HUES48 (cell line): ENCODE data around the gene AP2A1.

Experiments used
- H3K27ac ChIP-seq: one replicate; pipeline ENCODE4 v1.7.0; 2013; ENCODE audit warnings: low read depth, low read length, inconsistent platforms
- H3K27me3 ChIP-seq: 2 replicates; pipeline ENCODE4 v1.6.1; 2013; ENCODE audit warnings: mild to moderate bottlenecking, low read length; ENCODE audit not compliant: control insufficient read depth, insufficient read depth
- H3K36me3 ChIP-seq: 2 replicates; pipeline ENCODE4 v1.6.1; 2013; ENCODE audit warnings: low read length; ENCODE audit not compliant: control insufficient read depth, insufficient read depth
- H3K4me1 ChIP-seq: 2 replicates; pipeline ENCODE4 v1.6.1; 2013; ENCODE audit warnings: mild to moderate bottlenecking, low read length; ENCODE audit not compliant: control insufficient read depth, insufficient read depth
- H3K4me3 ChIP-seq: 2 replicates; pipeline ENCODE4 v1.5.1; 2013; ENCODE audit warnings: mild to moderate bottlenecking, low read depth, low read length
- H3K9ac ChIP-seq: 2 replicates; pipeline ENCODE4 v1.6.1; 2013; ENCODE audit warnings: mild to moderate bottlenecking, low read depth, low read length, moderate library complexity
- H3K9me3 ChIP-seq: 2 replicates; pipeline ENCODE4 v1.6.1; 2013; ENCODE audit warnings: low read length; ENCODE audit not compliant: control insufficient read depth, insufficient read depth

The AP2A1 gene

DNA sequence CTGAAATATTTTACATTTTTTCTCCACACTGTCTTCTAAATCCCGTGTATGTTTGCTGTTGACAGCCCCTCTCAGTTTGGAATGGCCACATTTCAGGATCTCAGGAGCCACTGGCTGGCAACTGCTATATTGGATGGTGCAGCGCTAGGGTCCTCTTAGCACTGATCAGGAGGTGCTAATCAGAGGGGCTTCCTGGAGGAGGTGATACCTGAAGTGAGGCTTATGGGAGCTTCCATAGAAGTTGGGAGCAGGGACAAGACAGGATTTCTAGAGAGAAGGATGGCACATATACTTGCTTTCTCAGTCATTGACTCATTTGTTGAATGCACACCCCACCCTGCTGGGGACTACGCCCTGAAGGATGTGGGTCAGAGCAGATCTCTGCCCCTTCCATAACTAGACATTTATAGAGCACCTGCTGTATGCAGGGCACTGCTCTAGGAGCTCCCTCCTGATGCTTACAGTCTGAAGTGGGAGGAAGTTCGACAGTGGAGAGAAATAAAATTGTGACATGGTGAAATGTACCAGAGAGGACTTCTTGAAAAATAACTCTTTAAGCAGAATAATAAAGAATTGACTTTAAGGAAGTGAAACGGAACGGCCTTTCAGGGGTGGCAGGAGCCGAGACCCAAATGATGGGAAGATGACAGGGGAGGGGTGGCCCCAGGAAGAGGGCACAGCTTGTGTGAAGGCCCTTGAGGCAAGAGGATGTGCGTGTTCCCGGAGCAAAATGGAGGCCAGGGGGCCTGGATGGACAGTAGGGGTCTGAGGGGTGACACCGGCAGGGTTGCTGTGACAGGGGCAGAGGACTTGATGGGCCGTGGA, 13.1 kb downstream of the AP2A1 start:
- Histone ChIP-seq H3K4me1 (no peaks in the 10 kb centered on the region), H3K27me3 (no peaks in the 10 kb centered on the region), H3K36me3 (peaks cover 19% of the 10 kb centered on the region), H3K4me3 (no peak overlapping the region), H3K27ac (no peak overlapping the region), H3K9ac (no peak overlapping the region), H3K9me3 (no peaks in the 10 kb centered on the region)

DNA sequence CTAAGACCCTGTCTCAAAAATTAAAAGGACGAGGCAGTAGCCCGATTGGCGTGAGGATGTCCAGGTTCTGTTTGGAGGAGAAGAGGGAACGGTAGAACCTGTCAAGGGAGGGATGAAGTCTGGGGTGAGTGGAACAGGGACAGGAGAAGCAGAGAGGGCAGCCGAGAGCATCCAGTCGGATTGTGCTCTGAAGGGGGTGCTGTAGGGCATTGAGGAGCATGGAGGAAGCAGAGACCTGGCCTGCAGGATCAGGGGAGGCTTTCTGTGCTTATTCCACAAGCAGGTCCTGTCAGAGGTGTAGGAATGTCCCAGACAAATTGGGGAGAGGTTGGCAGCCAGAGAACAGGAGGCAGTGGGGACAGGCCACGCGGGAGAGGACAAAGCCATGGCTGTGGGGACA, 14.1 kb downstream of the AP2A1 start:
- Histone ChIP-seq H3K4me1 (no peaks in the 10 kb centered on the region), H3K27me3 (no peaks in the 10 kb centered on the region), H3K9ac (no peak overlapping the region), H3K9me3 (no peaks in the 10 kb centered on the region), H3K4me3 (no peak overlapping the region), H3K36me3 (peaks cover 25% of the 10 kb centered on the region), H3K27ac (no peak overlapping the region)

GRCh38 chr19:49781394-49781793, 14.6 kb downstream of the AP2A1 start:
- no peak overlapping the region for H3K9ac ChIP-seq
- H3K4me1 ChIP-seq = no peaks in the 10 kb centered on the region
- no peaks in the 10 kb centered on the region for H3K9me3 ChIP-seq
- H3K4me3 ChIP-seq = no peak overlapping the region
- no peaks in the 10 kb centered on the region for H3K27me3 ChIP-seq
- no peak overlapping the region for H3K27ac ChIP-seq
- H3K36me3 ChIP-seq = peaks cover 25% of the 10 kb centered on the region

GRCh38 chr19:49782515-49782914, 15.7 kb downstream of the AP2A1 start:
- Histone ChIP-seq H3K27me3 (no peaks in the 10 kb centered on the region), H3K36me3 (peaks cover 26% of the 10 kb centered on the region), H3K27ac (no peak overlapping the region), H3K4me3 (no peak overlapping the region), H3K9me3 (no peaks in the 10 kb centered on the region), H3K9ac (no peak overlapping the region), H3K4me1 (no peaks in the 10 kb centered on the region)

DNA sequence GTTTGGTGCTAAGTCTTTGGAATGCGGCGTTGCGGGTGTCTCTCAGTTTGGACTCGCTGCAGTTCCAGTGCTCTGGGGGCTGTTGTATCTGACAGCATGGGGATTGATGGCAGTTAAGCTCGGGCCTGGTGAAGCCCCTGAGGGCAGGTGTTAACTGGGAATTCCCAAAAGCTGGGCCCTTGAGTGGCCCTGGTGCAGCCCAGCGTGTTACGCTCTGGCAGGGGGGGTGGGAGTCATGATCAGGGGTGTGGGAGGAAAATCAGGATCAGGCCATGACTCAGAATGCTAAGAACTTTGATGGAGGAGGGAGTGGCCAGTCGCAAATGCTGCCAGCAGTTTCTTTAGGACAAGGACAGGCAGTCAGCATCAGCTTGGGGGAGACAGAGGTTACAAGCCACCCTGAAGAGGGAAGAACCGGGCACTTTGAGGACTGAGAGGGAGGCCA, 19.6 kb downstream of the AP2A1 start:
- Histone ChIP-seq H3K4me3 (no peak overlapping the region), H3K9me3 (no peaks in the 10 kb centered on the region), H3K36me3 (peaks cover 32% of the 10 kb centered on the region), H3K27ac (peak overlapping the region; percentile 32), H3K27me3 (no peaks in the 10 kb centered on the region), H3K4me1 (no peaks in the 10 kb centered on the region), H3K9ac (no peak overlapping the region)

DNA sequence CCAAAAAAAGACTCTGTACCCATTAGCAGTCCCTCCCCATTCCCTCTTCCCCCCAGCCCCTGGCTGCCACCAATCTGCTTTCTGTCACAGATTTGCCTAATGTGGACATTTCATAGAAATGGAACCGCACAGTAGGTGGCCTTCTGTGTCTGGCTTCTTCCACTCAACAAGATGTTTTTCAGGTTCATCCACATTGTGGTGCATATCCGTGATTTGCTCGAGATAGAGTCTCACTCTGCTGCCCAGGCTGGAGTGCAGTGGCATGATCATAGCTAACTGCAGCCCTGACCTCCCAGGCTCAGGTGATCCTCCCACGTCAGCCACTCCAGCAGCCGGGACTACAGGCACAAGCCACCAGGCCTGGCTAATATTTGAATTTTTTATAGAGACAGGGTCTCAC, 20.9 kb downstream of the AP2A1 start:
- Histone ChIP-seq H3K9ac (no peak overlapping the region), H3K27ac (no peak overlapping the region), H3K4me1 (no peaks in the 10 kb centered on the region), H3K4me3 (no peak overlapping the region), H3K9me3 (no peaks in the 10 kb centered on the region), H3K36me3 (peaks cover 35% of the 10 kb centered on the region), H3K27me3 (no peaks in the 10 kb centered on the region)

DNA sequence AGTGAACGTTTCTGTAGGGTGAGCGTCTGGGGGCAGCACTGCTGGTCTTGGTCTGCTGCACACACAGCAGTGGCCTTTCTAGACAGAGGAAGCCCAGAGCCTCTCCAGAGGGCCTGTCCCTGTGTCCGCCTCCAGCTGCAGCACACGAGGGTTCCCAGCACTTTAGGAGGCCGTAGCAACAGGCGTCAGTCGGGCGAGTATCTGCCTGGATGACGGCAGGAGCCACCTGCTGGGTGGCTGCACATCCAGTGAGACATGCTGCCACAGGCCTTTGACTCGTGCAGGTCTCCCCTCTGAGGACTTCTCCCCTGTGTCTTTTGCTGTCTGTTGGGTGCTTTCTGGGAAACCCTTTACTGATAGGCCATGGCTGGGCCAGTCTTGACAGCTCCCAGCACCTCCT, 22.1 kb downstream of the AP2A1 start:
- Histone ChIP-seq H3K27ac (no peak overlapping the region), H3K36me3 (peaks cover 34% of the 10 kb centered on the region), H3K9ac (no peak overlapping the region)

GRCh38 chr19:49790866-49791265, 24.1 kb downstream of the AP2A1 start:
- no peak overlapping the region for H3K4me3 ChIP-seq
- H3K9me3 ChIP-seq = no peaks in the 10 kb centered on the region
- no peak overlapping the region for H3K9ac ChIP-seq
- no peaks in the 10 kb centered on the region for H3K4me1 ChIP-seq
- H3K27ac ChIP-seq = no peak overlapping the region
- no peaks in the 10 kb centered on the region for H3K27me3 ChIP-seq
- peaks cover 41% of the 10 kb centered on the region for H3K36me3 ChIP-seq

More for the DNA sequence above, 22.1 kb downstream of the AP2A1 start:
- Histone ChIP-seq H3K27me3 (no peaks in the 10 kb centered on the region), H3K4me1 (no peaks in the 10 kb centered on the region), H3K4me3 (no peak overlapping the region), H3K9me3 (no peaks in the 10 kb centered on the region)

- Histone ChIP-seq H3K27me3 (no peaks in the 10 kb centered on the region), H3K27ac (no peak overlapping the region), H3K9ac (no peak overlapping the region), H3K4me1 (no peaks in the 10 kb centered on the region), H3K4me3 (no peak overlapping the region), H3K36me3 (peaks cover 51% of the 10 kb centered on the region), H3K9me3 (no peaks in the 10 kb centered on the region)
These were observed 25.1 kb downstream of the AP2A1 start for GRCh38 chr19:49791776-49792445.

- Histone ChIP-seq H3K36me3 (peaks cover 54% of the 10 kb centered on the region), H3K4me3 (no peak overlapping the region), H3K4me1 (no peaks in the 10 kb centered on the region), H3K9ac (no peak overlapping the region), H3K27me3 (no peaks in the 10 kb centered on the region), H3K27ac (no peak overlapping the region), H3K9me3 (no peaks in the 10 kb centered on the region)
These were observed 26.2 kb downstream of the AP2A1 start for GRCh38 chr19:49792829-49793560.

DNA sequence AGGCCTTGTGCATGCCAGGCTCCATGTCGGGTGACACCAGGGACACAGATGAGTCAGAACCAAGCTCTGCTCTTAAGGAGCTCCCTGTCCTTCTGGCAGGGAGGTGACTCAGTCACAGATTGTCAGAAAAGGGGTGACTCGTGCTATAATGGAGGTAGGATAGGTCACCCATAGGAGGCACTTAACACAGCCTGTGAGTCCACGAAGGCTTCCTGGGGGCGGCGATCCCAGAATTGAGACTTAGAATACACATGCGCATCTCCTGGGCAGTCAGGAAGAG, 26.7 kb downstream of the AP2A1 start:
- Histone ChIP-seq H3K9me3 (no peaks in the 10 kb centered on the region), H3K36me3 (peaks cover 60% of the 10 kb centered on the region), H3K27ac (no peak overlapping the region), H3K27me3 (no peaks in the 10 kb centered on the region), H3K9ac (no peak overlapping the region), H3K4me3 (no peak overlapping the region), H3K4me1 (no peaks in the 10 kb centered on the region)
